Endothelial cell of umbilical vein (primary cell): ENCODE data around the gene TMEM41B. TPM values are rescaled to one million over a fixed set of nuclear protein-coding genes. Genes with fewer than 3 reads are reported as not detected.
A peak's percentile ranks its signal among the peaks of the same experiment; 100 is the strongest.

Experiments
- BruUV-seq: library from RNA; stranded (reverse); fragments of 400-500 nt; replicated peaks from 2 replicates; lab custom pipeline; 2021; lab: Mats Ljungman, UMichigan
- CTCF ChIA-PET: fragments of 300-600, 350-600 bp; sonication (Branson Sonifier 250); formaldehyde crosslinking; loops from one replicate; lab custom pipeline; 2021; ENCODE audit warnings: antibody characterized with exemption, inconsistent platforms; lab: Charles Lee
- POLR2A ChIA-PET: fragments of 300-600, 350-600 bp; sonication (Branson Sonifier 250); formaldehyde crosslinking; loops from one replicate; lab custom pipeline; 2021; ENCODE audit warnings: antibody characterized with exemption, inconsistent platforms; lab: Charles Lee
- DNase-seq: peaks from one replicate; pipeline ENCODE4 v3.0.0-alpha.2; 2011; ENCODE audit warnings: low read depth, low spot score
- FAIRE-seq: peaks from 2 replicates; lab custom pipeline; 2011; peaks lifted over from hg19 to GRCh38; lab: Jason Lieb, UNC
- H2AFZ ChIP-seq: 2 replicates; pipeline ENCODE4 v1.6.0; 2012; ENCODE audit warnings: low read depth, low read length, control low read depth, inconsistent platforms
- H3K27ac ChIP-seq: 2 replicates; pipeline ENCODE4 v1.5.1; 2011; ENCODE audit warnings: low read depth, mild to moderate bottlenecking, control low read depth, low read length, moderate library complexity; ENCODE audit not compliant: insufficient read depth
- H3K27me3 ChIP-seq, 2 experiments: 2 replicates each; pipeline versions ENCODE4 v1.6.0 to v1.6.1; 2011; ENCODE audit warnings: low read length in 2 of 2, mixed read lengths in 1 of 2; ENCODE audit not compliant: control insufficient read depth in 2 of 2, insufficient read depth in 2 of 2
- H3K36me3 ChIP-seq, 2 experiments: 2 replicates in 1 of 2; 3 replicates in 1 of 2; pipeline ENCODE4 v1.5.1; 2011; ENCODE audit warnings: low read length in 2 of 2, mild to moderate bottlenecking in 1 of 2, moderate library complexity in 1 of 2; ENCODE audit not compliant: control insufficient read depth in 2 of 2, insufficient read depth in 2 of 2; ENCODE audit errors: extremely low read depth in 1 of 2
- H3K4me1 ChIP-seq: 3 replicates; pipeline ENCODE4 v1.5.1; 2011; ENCODE audit warnings: mild to moderate bottlenecking, low read length; ENCODE audit not compliant: control insufficient read depth, insufficient read depth; ENCODE audit errors: extremely low read depth
- H3K4me2 ChIP-seq: 2 replicates; pipeline ENCODE4 v1.6.1; 2011; ENCODE audit warnings: low read length, control low read depth, mixed read lengths; ENCODE audit not compliant: insufficient read depth
- H3K4me3 ChIP-seq, 3 experiments: fragments of 200-600 bp in 1 of 3; sonication (generic), shearing (Covaris generic) in 1 of 3; replicated peaks in 1 of 3; 2 replicates each; pipeline ENCODE4 v1.5.1; 2011 to 2016; ENCODE audit warnings: control low read depth in 3 of 3, low read length in 3 of 3, mild to moderate bottlenecking in 2 of 3, inconsistent platforms in 1 of 3, low read depth in 1 of 3, moderate library complexity in 1 of 3; ENCODE audit not compliant: insufficient read depth in 1 of 3
- H3K79me2 ChIP-seq: 2 replicates; pipeline ENCODE4 v1.6.0; 2012; ENCODE audit warnings: low read length, inconsistent platforms; ENCODE audit not compliant: control insufficient read depth, insufficient read depth
- H3K9ac ChIP-seq: replicated peaks from 2 replicates; pipeline ENCODE3; 2011; ENCODE audit warnings: low read length, control low read depth; ENCODE audit not compliant: insufficient read depth; ENCODE audit errors: extremely low read depth
- H3K9me1 ChIP-seq: replicated peaks from 3 replicates; pipeline ENCODE4 v1.6.0; 2011; ENCODE audit warnings: mild to moderate bottlenecking, low read length; ENCODE audit not compliant: control insufficient read depth, insufficient read depth; ENCODE audit errors: extremely low read depth
- H3K9me3 ChIP-seq: replicated peaks from 2 replicates; pipeline ENCODE4 v1.5.1; 2012; ENCODE audit warnings: low read length, inconsistent platforms; ENCODE audit not compliant: control insufficient read depth, insufficient read depth
- H4K20me1 ChIP-seq: replicated peaks from 2 replicates; pipeline ENCODE3; 2011; ENCODE audit warnings: mild to moderate bottlenecking, low read length; ENCODE audit not compliant: control insufficient read depth, insufficient read depth; ENCODE audit errors: extremely low read depth
- EZH2 ChIP-seq: IDR thresholded peaks from 2 replicates; pipeline ENCODE4 v1.6.1; 2012; ENCODE audit warnings: borderline replicate concordance, low read depth, mild to moderate bottlenecking, moderate library complexity, low read length, inconsistent platforms; ENCODE audit not compliant: severe bottlenecking
- FOS ChIP-seq: IDR thresholded peaks from 2 replicates; pipeline ENCODE4 v1.6.1; 2011; ENCODE audit warnings: mild to moderate bottlenecking, low read length, moderate library complexity, borderline replicate concordance; ENCODE audit not compliant: insufficient read depth
- GATA2 ChIP-seq: IDR thresholded peaks from 2 replicates; pipeline ENCODE4 v1.7.0; 2011; ENCODE audit warnings: low read depth, mild to moderate bottlenecking, moderate library complexity, mixed read lengths, low read length; ENCODE audit not compliant: insufficient read length, insufficient read depth
- JUN ChIP-seq: IDR thresholded peaks from 2 replicates; pipeline ENCODE4 v1.6.1; 2011; ENCODE audit warnings: borderline replicate concordance, low read depth; ENCODE audit not compliant: insufficient read length, insufficient read depth
- MYC ChIP-seq: IDR thresholded peaks from one replicate; pipeline ENCODE4 v1.6.1; 2011; ENCODE audit warnings: mild to moderate bottlenecking, low read depth, low read length
- POLR2A ChIP-seq: IDR thresholded peaks from 2 replicates; pipeline ENCODE4 v1.6.1; 2012; ENCODE audit warnings: low read depth, mild to moderate bottlenecking, control low read depth, low read length
- POLR2AphosphoS5 ChIP-seq: IDR thresholded peaks from 2 replicates; pipeline ENCODE4 v1.6.1; 2012; ENCODE audit warnings: low read depth, mild to moderate bottlenecking, control low read depth, low read length, moderate library complexity; ENCODE audit not compliant: insufficient read depth
- dilution Hi-C: fragments of 300-500 bp; cut with MboI; formaldehyde crosslinking; loops from one replicate; pipeline ENCODE4 v1.15.0; 2019; ENCODE audit warnings: low sequenced_read_pairs; ENCODE audit not compliant: extremely low pct_ligation_motif_present
- intact Hi-C: fragments of 100-400 bp; cut with micrococcal nuclease; formaldehyde crosslinking; loops from one replicate; pipeline ENCODE4 v1.10.0; 2022
- polyA plus RNA-seq, 4 experiments: library from polyadenylated mRNA; depleted of rRNA in 3 of 4; stranded (reverse) in 3 of 4; unstranded in 1 of 4; fragments of >200 nt; gene quantifications; 2 replicates each; pipeline versions ENCODE4 v1.2.1 to v1.2.3, GENCODE V29; 2011 to 2012; ENCODE audit warnings: missing spikeins in 1 of 4
- total RNA-seq: library from RNA; stranded (reverse); gene quantifications from 2 replicates; pipeline ENCODE4 v1.2.3, GENCODE V29; 2021
- TF ChIP-seq, protein P1 (sequence below): IDR thresholded peaks from 2 replicates; pipeline ENCODE4 v1.6.1; 2011; ENCODE audit not compliant: insufficient read depth, insufficient read length
- TF ChIP-seq, protein P2 (sequence below), 2 donors: IDR thresholded peaks; 1 replicate in 1 of 2; 2 replicates in 1 of 2; pipeline ENCODE4 v1.5.1; 2011; ENCODE audit warnings: low read length in 2 of 2, mild to moderate bottlenecking in 2 of 2, moderate library complexity in 2 of 2, control low read depth in 1 of 2, inconsistent platforms in 1 of 2, low read depth in 1 of 2; ENCODE audit not compliant: insufficient read depth in 1 of 2; ENCODE audit errors: extremely low read depth in 1 of 2

TMEM41B gene
- total and polyA plus RNA-seq, 2 donors (not counting 3 experiments of a cell fraction or from before 2014, with no cell fraction given) = 16.6 to 39.0 TPM

DNA sequence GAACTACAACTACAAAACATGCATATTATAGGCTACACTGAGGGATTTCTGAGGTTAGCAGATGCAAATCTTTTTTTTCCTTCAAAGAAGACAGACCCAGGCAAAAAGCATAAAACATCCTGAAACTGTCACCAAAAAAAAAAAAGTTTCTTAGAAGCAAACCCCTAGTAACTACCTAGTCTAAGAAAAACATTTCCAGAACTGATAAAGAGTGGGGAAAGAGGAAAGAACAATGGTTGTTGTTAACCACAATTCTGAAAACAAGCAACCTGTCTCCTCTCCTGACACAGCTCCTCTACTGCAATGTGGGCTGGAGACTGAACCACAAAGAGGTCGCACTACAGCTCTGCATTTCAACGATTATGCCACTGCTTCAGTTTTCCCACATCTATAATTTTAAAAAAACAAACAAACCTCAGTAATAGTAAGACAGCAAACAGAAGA lies 64.2 kb downstream of the TMEM41B start:
- dilution Hi-C loops (no loop called here), intact Hi-C loops (loop anchor here (5.0 kb wide), 1 partner anchor 48 kb away; no protein-coding TSS in a partner anchor)
- Histone ChIP-seq H3K4me1 (peaks cover 35% of the 10 kb centered on the region), H3K9ac (peak overlapping the region; percentile 18), H3K4me3 (no peak overlapping the region), H3K9me3 (no peaks in the 10 kb centered on the region), H4K20me1 (no peaks in the 10 kb centered on the region), H3K79me2 (peaks cover 91% of the 10 kb centered on the region), H2AFZ (no peak overlapping the region), H3K27ac (peak overlapping the region; percentile 1), H3K9me1 (peaks cover 3% of the 10 kb centered on the region), H3K36me3 (no peaks in the 10 kb centered on the region), H3K27me3 (no peaks in the 10 kb centered on the region), H3K4me2 (peak overlapping the region; percentile 34)
- DNase-seq (peak; percentile 68), FAIRE-seq (peak; percentile 26)
- POLR2A ChIA-PET = interaction anchor here (0.5 to 0.7 kb wide), 2 partner anchors 78 to 114 kb away, joined by 5 to 7 read pairs; no protein-coding TSS in a partner anchor
- CTCF ChIA-PET = interaction anchor here (0.6 to 1.3 kb wide), 3 partner anchors 8 to 14 kb away, joined by 3 to 5 read pairs (median 4); no protein-coding TSS in a partner anchor
- no peak for TF ChIP-seq EZH2
- TF ChIP-seq, protein P1, sequence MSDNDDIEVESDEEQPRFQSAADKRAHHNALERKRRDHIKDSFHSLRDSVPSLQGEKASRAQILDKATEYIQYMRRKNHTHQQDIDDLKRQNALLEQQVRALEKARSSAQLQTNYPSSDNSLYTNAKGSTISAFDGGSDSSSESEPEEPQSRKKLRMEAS = no peak
- no peak for TF ChIP-seq GATA2
- no peak for TF ChIP-seq POLR2A
- no peak for TF ChIP-seq MYC
- no peak for TF ChIP-seq FOS
- TF ChIP-seq, protein P2, sequence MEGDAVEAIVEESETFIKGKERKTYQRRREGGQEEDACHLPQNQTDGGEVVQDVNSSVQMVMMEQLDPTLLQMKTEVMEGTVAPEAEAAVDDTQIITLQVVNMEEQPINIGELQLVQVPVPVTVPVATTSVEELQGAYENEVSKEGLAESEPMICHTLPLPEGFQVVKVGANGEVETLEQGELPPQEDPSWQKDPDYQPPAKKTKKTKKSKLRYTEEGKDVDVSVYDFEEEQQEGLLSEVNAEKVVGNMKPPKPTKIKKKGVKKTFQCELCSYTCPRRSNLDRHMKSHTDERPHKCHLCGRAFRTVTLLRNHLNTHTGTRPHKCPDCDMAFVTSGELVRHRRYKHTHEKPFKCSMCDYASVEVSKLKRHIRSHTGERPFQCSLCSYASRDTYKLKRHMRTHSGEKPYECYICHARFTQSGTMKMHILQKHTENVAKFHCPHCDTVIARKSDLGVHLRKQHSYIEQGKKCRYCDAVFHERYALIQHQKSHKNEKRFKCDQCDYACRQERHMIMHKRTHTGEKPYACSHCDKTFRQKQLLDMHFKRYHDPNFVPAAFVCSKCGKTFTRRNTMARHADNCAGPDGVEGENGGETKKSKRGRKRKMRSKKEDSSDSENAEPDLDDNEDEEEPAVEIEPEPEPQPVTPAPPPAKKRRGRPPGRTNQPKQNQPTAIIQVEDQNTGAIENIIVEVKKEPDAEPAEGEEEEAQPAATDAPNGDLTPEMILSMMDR (IDR thresholded peaks at IDR 0.05; ENCODE audit: extremely low read depth in 1 of 2, insufficient read depth in 1 of 2, low read depth in 1 of 2, low read length in 2 of 2) = no peak
- TF ChIP-seq POLR2AphosphoS5 = no peak
- TF ChIP-seq JUN = no peak
- no TSS peak for BruUV-seq
